EL (cell line): ENCODE measurements around the gene OR3A2.
"Not testable (repeated sequence)": the region's sequence is repeated elsewhere in the genome, so short reads cannot be mapped to it uniquely, and the experiment has no call there.

Experiments
- DNase-seq: peaks from one replicate; pipeline ENCODE4 v3.0.0-alpha.2; 2016

OR3A2 gene

DNA sequence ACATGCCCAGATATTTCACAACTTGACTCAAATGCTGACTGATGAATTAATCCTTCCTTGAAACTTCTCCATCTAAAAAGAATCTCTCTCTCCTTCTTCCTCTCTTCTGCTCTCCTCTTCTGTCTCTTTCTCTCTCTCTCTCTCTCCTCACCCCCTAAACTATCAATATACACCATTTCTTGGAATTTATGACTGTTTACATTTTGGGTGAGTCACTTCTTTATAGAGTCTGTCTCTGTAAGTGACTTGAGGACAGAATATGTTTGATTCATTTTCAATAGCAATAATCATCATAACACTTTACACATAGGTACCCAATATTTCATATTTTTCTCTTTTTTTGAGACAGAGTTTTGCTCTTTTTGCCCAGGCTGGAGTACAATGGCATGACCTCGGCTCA lies 103.2 kb downstream of the OR3A2 start:
- DNase-seq, result no peak

DNA sequence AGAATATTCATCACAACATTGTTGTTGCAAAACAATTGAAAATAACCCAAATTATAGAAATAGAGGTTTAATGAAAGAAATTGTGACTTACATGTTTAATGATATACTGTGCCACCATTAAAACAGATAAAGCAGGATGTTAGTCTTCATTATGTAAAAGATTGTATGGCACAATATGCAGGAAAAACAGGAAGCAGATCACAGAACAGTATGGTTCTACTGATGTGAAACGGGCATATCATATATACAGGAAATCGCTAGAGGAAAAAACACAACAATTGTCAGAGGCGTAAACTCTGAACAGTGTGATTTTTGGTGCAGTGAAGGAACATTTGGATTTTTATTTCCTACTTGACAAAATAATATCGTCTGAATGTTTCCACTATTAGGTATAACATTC lies 110.0 kb downstream of the OR3A2 start:
- no peak for DNase-seq

DNA sequence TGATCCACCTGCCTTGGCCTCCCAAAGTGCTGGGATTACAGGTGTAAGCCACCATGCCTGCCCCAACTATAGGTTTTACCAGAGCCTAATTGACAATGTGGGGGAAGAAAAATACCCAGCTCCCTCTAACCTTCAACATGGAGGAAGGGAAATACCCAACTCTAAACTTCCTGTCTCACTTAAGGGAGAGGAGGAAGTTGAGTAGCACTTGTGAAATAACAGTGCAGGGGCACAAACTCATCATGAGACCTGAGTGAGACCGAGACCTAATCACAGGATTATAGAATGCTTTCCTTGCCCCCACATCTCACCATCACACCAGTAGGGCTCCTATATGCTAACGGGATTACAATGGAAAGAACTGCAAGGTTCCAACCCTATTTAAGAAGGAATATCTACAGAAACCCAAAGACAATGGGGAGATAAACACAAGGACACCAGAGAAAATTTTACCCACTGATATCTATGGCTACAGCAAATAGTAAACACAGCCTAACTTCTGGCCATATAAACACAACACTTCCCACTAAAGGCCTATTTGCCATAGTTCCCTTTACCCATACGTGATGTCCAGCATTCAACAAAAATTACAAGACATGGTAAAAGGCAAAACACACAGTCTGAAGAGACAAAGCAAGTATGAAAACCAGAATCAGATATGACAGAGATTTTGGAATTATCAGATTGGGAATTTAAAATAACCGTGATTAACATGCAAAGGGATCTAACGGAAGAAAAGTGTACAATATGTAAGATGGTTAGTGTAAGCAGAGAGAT lies 114.8 kb downstream of the OR3A2 start:
- no peak for DNase-seq

- DNase-seq, result no peak
Observed at GRCh38 chr17:3260600-3260999, 125.5 kb downstream of the OR3A2 start.

DNA sequence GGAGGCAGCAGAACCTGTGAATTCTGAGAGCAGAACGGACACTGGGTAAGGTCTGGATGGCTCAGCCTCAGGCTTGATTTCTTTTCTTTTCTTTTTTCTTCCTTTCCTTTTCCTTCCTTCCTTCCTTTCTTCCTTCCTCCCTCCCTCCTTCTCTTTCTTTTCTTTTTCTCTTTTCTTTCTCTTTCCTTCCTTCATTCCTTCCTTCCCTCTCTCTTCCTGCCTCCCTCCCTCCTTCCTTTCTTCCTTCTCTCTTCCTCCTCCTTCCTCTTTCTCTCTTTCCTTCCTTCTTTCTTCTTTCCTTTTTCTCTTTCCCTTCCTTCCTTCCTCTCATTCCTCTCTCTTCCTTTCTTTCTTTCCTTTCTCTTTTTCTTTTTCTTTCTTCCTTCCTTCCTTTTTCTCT lies 125.9 kb downstream of the OR3A2 start:
- DNase-seq, result no peak

DNA sequence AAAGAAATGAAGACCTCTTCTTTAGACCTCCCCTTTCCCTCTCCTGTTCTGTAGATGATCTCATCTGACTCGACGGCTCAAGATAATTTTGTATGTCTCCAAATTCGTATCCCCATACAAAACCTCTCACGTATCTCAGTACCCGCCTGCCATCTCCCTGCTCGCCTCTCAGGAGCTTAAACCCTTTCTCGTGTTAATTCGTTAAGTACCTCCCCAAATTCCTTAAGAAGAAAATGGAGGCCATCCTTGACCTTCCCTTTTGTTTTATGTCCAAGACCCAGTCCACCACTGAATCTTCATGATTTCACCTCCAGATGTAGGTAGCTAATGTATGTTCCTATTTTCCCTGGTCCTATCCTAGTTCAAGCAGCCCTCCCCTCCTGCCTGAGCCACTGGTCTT lies 129.5 kb downstream of the OR3A2 start:
- no peak for DNase-seq

GRCh38 chr17:3249013-3249412 lies 137.1 kb downstream of the OR3A2 start:
- not testable (repeated sequence) for DNase-seq

DNA sequence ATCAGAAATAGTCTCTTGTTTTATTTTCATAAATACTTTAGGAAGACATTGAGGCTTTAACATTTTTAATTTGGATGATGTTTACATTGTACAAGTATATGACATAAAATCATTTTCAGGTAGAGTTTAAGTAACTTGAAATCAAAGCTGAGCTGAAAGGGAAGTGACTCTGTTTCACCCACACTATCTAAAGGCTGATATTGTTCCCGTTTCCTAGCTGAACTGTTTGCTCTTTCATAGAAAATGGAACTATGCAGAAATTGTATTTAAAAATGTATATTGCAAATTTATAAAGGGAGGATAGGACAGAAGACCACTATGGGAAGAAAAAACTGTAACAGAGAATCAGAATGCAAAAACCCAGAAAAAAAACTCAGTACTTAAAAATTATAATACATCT lies 141.3 kb downstream of the OR3A2 start:
- DNase-seq, result not testable (repeated sequence)

DNA sequence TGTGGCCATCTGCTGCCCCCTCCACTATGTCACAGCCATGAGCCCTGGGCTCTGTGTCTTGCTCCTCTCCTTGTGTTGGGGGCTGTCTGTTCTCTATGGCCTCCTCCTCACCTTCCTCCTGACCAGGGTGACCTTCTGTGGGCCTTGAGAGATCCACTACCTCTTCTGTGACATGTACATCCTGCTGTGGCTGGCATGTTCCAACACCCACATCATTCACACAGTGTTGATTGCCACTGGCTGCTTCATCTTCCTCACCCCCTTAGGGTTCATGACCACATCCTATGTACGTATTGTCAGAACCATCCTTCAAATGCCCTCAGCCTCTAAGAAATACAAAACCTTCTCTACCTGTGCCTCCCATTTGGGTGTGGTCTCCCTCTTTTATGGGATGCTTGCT lies 145.1 kb downstream of the OR3A2 start:
- not testable (repeated sequence) for DNase-seq

DNA sequence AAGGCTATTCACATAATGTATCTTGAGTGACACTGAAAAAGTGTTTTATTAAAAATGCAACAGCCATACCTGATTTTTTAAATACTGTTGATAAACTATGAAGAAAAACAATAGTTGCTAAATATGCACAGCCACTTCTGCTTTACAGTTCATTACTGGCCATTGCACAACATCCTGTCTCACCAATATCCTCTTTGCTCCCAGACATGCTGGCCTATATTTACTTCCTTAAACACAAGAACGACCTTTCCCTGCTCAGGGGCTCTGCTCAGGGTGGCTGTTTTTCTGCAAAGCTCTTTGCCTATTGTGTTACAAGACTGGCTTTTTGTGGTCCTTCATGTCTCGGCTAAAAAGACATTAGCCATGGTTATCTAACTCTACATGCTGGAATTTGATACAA lies 147.4 kb downstream of the OR3A2 start:
- not testable (repeated sequence) for DNase-seq

GRCh38 chr17:3232300-3232699 lies 153.8 kb downstream of the OR3A2 start:
- not testable (repeated sequence) for DNase-seq
